Activated CD4-positive, alpha-beta T cell treated with anti-CD3 and anti-CD28 coated beads, Interleukin-2, amount 50 U/mL, for 1 hour (primary cell): Measurements from ENCODE around the gene DISP1.
A peak's percentile ranks its signal among the peaks of the same experiment; 100 is the strongest.

ENCODE experiments used
- DNase-seq: peaks from one replicate; pipeline ENCODE4 v3.0.0-alpha.2; 2020

The DISP1 gene, protein sequence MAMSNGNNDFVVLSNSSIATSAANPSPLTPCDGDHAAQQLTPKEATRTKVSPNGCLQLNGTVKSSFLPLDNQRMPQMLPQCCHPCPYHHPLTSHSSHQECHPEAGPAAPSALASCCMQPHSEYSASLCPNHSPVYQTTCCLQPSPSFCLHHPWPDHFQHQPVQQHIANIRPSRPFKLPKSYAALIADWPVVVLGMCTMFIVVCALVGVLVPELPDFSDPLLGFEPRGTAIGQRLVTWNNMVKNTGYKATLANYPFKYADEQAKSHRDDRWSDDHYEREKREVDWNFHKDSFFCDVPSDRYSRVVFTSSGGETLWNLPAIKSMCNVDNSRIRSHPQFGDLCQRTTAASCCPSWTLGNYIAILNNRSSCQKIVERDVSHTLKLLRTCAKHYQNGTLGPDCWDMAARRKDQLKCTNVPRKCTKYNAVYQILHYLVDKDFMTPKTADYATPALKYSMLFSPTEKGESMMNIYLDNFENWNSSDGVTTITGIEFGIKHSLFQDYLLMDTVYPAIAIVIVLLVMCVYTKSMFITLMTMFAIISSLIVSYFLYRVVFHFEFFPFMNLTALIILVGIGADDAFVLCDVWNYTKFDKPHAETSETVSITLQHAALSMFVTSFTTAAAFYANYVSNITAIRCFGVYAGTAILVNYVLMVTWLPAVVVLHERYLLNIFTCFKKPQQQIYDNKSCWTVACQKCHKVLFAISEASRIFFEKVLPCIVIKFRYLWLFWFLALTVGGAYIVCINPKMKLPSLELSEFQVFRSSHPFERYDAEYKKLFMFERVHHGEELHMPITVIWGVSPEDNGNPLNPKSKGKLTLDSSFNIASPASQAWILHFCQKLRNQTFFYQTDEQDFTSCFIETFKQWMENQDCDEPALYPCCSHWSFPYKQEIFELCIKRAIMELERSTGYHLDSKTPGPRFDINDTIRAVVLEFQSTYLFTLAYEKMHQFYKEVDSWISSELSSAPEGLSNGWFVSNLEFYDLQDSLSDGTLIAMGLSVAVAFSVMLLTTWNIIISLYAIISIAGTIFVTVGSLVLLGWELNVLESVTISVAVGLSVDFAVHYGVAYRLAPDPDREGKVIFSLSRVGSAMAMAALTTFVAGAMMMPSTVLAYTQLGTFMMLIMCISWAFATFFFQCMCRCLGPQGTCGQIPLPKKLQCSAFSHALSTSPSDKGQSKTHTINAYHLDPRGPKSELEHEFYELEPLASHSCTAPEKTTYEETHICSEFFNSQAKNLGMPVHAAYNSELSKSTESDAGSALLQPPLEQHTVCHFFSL (N-terminal part only)

DNA sequence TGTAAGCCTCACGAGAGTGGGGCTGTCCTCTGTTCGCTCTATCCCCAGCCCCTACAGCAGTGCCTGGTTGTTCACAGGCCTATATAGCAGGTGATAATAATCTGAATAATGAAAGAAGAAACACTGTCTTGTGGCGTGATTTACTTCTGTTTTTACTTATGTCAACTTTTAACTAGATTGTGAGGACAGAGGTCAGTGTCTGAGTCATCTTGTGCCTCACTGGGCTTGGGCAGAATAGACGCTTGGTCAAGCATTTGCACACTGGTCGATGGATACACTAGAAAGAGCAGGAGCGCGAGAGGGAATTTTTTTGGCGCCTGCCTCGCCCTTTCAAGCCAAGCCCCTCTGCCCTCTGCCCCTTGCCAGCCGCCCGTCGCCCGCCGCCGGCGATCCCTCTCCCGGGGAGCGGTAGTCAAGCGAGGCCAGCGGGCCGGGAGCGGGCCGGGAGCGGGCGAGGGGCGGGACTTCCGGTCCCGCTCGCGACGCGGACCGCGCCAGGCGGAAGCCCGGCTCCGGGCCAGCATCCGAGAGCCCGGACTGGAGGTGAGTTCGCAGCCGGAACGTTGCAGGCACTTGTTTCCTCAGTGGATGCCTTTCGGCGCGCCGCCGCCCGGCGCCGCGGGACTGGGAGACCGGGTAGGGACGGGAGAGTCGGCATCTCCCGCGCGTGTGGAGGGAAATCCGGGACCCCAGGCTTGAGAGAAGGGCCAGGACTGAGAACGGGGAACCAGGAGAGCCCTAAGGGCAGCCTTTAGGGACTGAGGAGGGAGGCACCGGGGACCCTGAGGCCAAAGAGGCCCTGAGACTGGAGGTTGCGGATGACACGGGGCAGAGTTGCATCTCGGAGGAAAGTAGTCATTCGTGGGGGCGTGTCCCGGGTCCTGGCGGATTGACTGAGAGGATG lies at the start of gene DISP1:
Gene DISP1 (plus strand): TSS at position 504 of the 904 bp plus-strand sequence. CDS start 127,785 bp downstream, outside the sequence.
- peak; percentile 61 for DNase-seq

DNA sequence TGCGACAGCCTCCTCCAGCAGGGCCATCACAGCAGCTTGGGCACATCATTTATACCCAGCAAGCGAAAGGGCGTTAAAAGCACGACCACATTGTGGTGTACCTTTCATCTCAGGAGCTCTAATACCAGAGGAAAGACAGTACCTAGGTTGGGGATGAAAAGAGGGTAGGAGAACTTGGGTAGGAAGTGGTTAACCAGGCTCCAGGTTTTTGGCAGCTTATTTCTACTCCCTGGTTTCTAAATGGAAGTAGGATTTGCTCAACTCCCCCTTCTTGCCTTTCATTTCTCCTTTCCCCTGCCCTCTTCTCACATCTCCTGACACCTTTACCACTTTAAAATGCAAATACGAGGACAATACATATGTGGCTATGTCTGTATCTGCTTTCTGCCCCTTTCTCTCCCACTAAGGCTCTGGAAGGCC lies 47.7 kb upstream of the DISP1 start:
- no peak for DNase-seq

DNA sequence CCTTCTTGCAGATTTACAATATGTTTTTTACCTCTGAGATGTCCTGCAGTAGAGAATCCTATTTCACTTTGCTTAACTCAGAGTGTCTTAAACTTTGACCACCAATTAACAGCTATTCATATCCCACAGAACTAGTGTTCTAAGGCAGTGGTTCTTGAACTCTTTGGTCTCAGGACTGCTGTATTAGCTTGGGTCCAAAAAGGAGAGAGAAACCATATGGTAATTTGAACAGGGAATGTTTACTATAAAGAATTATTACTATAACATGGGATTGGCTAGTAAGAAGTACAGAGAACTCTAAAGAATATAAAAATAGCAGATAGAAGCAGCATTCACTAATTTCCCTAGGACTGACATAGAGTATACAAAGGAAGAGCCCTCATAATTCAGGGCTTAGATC lies 46.2 kb upstream of the DISP1 start:
- no peak for DNase-seq

DNA sequence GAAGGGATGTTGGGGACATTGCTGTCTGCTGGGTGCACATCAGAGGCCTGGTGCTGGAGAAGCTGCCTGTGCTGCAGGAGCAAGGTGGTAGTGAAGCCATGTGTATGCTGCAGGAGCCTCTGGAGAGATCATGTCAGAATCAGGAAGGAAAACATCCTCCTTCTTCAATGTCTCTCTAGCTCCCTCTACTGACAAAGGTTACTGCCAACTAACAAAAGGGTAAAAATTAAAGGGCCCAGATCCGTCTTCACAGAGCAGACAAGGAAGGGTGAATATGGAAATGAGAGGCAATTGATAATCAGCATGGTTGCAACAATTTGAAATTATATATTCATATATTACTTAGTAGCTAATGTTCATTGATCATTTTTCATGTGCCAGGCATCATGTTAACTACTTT lies 45.7 kb upstream of the DISP1 start:
- no peak for DNase-seq

DNA sequence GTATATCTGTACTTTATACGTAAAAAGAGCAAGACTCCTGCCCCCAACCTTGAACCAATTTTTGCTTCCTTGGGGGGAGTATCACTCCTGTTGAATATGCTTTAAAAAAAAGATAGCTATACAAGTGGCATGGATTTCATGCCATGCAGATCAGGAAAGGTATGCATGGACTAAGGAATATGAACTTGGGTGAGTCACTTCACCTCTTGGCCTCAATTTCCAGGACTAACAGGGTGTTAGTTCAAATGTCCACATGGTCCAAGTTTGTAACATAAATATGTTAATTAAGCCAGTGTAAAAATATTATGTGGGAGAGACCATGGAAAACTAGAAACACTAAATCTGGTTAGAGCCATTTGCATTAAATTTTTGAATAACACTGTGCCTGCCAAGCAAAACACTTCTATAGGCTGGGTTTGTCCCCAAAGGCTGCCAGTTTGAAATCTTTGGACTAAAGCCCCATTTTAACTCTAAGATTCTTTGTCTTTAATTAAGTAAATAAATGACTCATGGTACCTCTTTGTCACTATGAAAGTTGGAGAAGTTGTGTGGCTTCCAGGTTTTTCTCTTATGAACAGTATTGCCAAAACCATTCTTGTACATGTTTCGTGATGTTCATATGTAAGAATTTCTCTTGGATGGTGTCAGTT lies 44.7 kb upstream of the DISP1 start:
- no peak for DNase-seq

DNA sequence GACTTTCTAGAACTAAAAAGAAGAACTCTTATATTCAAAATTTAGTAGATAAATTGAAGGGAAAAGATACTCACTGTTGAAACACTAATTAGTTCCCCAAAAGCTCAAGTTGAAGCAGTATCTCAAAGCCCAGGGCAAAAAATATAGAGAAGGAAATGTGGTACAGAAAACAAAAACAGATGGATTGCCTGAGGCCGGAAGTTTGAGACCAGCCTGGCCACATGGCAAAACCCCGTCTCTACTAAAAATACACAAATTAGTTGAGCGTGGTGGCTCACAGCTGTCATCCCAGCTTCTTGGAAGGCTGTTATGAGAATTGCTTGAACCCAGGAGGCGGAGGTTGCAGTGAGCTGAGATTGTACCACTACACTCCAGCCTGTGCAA lies 41.9 kb upstream of the DISP1 start:
- DNase-seq = no peak

DNA sequence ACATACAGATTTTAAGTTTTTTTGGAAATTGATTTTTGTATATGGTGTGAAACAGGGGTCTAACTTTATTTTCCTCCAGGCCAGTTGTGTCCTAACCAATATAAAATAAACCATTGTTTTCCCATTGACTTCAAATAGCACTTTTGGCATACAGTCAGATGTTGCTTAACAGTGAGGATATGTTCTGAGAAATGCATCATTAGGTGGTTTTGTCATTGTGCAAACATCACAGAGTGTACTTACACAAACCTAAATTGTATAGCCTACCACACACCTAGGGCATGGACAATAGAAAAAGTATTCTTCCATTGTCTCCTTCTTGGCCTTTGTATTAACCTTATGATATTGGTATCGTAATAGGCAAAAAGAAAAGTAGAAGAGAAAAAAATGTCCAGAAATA lies 37.4 kb upstream of the DISP1 start:
- no peak for DNase-seq

DNA sequence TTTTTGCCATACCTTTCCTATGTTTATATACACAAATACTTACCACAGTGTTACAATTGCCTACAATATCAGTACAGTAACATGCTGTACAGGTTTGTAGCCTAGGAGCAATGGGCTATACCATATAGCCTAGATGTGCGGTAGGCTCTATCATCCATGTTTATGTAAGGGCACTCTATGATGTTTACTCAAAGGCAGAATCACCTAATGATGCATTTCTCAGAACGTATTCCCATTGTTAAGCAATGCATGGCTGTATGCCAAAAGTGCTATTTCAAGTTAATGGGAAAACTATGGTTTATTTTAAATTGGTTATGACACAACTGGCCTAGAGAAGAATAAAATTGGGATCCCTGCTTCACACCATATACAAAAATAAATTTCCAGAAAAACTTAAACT lies 36.9 kb upstream of the DISP1 start:
- no peak for DNase-seq

DNA sequence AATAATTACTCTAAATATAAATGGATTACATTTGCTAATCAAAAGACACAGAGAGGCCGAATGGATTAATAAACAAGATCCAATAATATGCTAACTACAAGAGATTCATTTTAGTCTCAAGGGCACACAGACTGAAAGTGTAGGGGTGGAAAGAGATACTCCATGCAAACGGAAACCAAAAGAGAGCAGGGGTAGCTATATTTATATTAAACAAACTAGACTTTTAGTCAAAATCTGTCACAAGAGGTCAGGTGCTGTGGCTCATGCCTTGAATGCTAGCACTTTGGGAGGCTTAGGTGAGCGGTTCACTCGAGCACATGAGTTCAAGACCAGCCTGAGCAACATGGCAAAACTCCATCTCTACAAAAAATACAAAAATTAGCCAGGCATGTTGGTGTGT lies 33.6 kb upstream of the DISP1 start:
- DNase-seq = no peak

DNA sequence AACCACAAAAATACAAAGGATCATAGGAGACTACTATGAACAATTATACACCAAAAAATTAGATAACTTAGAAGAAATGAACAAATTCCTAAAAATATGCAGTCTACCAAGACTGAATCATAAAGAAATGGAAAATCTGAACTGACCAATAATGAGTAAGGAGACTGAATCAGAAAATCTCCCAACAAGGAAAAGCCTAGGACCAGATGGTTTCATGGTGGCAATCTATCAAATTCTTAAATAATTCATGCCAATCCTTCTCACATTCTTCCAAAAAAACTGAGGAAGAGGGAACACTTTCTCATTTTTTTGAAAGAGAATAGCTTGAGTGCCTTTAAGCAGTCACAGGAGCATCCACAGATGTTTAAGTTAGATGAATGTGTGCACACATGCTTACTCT lies 31.8 kb upstream of the DISP1 start:
- no peak for DNase-seq

DNA sequence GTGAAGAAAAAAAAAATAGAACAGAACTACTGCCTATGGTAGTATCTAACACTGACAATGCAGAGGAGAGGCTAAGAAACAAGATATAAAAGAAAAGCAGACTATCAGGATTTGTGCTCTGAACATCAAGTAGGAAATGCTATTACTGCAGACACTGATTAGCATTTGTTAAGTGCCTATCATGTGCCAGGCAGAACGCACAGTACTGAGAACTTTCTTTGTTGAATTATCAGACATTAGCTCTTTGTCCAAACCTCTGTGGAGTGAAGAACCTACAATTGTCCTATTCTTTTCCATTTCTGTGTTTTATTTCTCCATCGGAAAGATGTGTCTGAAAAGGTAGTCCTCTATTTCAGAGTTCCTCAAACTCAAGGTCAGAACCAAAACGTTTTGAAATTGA lies 30.5 kb upstream of the DISP1 start:
- no peak for DNase-seq

DNA sequence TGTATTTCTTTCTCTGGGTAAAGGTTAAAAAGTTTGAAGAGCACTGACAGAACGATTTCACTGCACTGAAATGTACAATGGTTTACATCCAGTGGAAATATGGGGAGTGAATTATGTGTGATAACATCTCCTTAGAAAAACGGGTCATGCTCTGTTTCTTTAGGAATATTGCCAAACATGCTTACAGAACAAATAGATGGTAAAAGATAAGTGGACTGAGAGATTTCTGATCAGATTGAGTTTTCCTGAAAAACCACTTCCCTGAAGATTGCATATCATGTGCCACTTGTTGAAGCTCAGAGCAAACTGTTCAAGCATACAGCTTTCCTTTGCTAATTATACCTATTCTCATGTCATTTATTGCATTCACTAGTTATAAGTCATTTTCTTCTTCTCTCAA lies 29.9 kb upstream of the DISP1 start:
- DNase-seq = no peak

DNA sequence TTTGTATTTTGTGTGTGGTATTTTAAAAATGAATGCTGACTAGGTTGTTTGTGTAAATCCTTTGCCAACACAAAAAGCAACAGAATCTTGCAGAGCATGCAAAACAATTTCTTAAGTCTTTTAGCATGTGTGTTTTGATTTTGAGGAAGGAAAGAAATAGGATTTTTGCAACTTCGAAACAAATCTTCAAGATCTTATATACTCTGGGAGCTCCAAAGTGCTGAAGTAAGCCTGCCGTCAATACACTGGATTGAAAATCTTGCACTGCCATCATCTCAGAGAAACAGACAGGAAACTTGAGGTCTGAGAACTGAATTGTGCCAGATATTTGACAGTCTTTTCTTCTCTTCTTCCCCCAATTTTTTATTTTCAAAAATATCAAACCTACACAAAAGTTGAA lies 29.3 kb upstream of the DISP1 start:
- no peak for DNase-seq

DNA sequence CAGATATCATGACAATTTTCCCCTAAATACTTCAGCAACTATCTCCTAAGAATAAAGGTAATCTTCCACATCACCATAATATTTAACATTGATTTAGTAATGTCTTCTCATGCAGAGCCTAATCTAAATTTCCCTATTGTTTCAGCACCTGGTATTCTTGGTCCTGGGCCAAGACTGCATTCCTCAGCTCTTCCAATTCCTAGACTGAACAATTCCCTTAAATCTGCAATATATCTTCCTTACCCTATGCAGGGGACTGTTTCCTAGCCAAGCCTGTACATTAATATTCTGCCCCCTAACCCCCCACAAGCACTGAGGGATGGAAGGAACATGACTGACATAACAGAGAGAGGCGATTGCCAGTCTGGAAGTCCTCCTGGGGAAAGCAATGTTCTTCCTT lies 28.7 kb upstream of the DISP1 start:
- no peak for DNase-seq

DNA sequence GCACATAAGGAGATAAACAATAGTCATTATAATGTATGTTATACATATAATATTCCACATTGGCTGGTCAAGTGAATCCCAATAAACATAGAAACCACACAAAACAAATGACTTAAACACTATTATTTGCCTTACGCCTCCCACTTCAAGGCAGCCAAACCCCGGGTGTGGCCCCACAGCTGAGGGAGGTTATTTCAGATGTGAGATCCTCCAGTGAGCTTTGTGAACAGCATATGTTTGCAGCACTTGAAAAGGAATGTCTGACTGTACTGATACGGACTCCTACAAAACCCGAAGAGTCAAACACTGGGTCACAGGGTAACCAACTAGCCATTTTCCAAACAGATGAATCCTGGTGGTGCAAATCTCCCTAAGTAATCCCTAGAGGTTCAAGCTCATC lies 27.1 kb upstream of the DISP1 start:
- DNase-seq = no peak

DNA sequence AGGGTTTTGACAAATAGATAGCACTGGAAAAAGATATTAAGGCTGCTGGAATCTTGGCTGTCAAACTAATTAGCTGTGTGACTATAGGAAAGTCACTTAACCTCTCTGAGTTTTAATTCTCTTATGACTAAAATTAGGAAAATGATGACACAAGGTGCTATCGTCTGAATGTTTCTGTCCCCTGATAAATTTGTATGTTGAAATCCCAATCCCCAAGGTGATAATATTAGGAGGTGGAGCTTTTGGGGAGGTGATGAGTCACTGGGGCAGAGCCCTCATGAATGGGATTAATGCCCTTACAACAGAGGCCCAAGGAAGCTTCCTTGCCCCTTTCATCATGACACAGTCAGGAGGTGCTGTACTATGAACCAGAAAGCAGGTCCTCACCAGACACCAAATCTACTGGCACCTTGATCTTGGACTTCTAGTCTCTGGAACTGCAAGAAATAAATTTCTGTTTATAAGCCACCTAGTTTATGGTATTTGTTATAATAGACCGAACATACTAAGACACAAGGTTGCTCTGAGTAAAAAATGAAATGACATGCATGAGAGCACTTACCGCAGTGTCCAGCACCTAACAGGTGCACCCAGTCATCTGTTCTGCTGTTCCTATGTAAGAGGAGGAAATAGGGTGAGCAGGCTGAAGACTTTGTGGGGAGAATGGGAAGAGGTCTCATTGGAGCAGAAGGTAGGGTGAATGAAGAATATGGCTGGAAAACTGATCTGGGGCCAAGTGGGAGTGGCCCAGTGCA lies 26.3 kb upstream of the DISP1 start:
- DNase-seq = no peak

DNA sequence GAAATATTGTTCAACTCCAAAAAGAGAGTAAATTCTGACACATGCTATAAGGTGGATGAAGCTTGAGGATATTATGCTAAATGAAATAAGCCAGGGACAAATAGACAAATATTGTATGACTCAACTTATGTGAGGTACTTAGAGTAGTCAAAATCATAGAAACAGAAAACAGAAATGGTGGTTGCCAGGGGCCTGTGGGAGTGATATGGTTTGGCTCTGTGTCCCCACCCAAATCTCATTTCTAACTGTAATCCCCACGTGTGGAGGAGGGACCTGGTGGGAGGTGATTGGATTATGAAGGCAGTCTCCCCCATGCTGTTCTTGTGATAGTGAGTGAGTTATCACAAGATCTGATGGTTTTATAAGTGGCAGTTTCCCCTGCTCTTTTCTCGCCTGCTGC lies 24.7 kb upstream of the DISP1 start:
- DNase-seq = no peak

DNA sequence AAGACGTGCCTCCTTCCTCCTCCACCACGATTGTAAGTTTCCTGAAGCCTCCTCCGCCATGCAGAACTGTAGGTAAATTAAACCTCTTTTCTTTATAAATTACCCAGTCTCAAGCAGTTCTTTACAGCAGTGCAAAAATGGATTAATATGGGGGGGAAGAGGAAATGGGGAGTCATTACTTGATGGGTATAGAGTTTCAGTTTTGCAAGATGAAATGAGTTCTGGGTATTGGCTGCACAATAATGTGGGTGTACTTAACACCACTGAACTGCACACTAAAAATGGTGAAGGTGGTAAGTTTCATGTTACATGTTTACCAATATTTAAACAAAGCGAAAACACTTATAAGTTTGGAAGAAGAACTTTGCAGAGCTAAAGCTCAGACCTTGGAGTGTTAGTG lies 24.3 kb upstream of the DISP1 start:
- no peak for DNase-seq

DNA sequence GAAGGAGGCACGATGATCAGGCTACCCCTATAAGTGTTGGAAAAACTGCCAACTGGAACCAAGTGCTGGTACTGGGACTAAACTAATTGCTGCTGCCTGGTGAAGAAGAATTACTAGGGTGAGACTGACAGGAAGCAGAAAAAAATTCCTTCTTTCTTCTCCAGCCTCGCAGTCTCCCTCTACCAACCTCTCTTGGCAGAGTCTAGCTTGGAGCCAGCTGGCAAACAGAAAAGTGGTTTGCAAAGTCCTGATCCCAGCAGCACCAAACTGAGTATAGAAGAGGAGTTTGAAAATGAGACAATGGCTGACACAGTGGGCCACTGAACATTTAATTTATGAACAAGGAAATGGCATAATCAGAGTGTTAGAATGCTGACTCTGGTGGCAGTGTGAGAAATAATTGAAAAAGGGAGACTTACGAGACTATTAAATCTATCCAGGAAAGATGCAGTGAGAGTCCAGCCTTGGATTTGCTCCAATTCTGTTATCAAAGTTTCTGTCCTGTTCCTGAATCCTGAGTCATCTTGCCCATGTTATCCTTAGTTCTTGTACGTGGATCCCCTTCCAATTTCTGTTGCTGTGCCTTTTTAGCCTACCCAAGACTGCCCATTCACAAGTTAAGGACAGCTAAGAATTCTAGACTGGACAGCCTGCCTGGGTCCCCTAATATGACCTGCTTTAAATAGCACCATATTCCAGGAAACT lies 23.7 kb upstream of the DISP1 start:
- DNase-seq = no peak

DNA sequence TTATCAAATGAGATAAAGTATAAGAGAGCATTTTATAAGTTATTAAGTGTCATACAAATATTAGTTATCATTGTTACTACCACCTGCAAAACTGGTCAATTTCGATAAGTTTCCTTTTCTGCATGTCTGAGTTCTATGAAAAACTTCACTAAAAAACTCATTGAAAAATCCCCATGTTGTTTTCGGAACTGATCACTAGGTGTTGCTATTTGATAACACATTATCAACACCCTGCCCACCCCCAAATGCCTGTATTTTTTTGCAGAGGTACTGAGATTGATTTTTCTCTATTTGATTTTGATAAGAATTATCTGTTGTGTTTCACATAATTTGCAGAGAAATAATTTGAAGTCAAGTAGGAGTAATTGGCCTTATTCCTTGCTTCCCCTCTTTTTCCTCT lies 22.1 kb upstream of the DISP1 start:
- no peak for DNase-seq
